Prostate gland (tissue), 2 donors: ENCODE measurements around the gene IL18RAP. TPM values are rescaled to one million over a fixed set of nuclear protein-coding genes. Genes with fewer than 3 reads are reported as not detected.

ENCODE experiments used
- DNase-seq: peaks from one replicate; pipeline ENCODE4 v3.0.0-alpha.2; 2019; ENCODE audit warnings: low spot score
- H3K27ac ChIP-seq, 2 donors: fragments of 200-600 bp; sonication (generic); 2 replicates each; pipeline ENCODE4 v1.5.1; 2017 to 2019
- H3K27me3 ChIP-seq: fragments of 200-600 bp; sonication (generic); replicated peaks from 2 replicates; pipeline ENCODE4 v1.5.1; 2019; ENCODE audit not compliant: insufficient read depth
- H3K36me3 ChIP-seq, 2 donors: fragments of 200-600 bp; sonication (generic); 1 replicate in 1 of 2; 2 replicates in 1 of 2; pipeline versions ENCODE4 v1.5.1 to v1.8.1; 2017 to 2019
- H3K4me1 ChIP-seq: fragments of 200-600 bp; sonication (generic); replicated peaks from 2 replicates; pipeline ENCODE4 v1.5.1; 2019
- H3K4me3 ChIP-seq, 2 donors: fragments of 200-600 bp; sonication (generic); 2 replicates each; pipeline ENCODE4 v1.5.1; 2017 to 2019
- H3K9me3 ChIP-seq: fragments of 200-600 bp; sonication (generic); 2 replicates; pipeline ENCODE4 v1.5.1; 2017
- POLR2A ChIP-seq: fragments of 450-650 bp; IDR thresholded peaks from one replicate; pipeline ENCODE4 v1.6.1; 2016; ENCODE audit warnings: antibody characterized with exemption, mild to moderate bottlenecking
- POLR2AphosphoS5 ChIP-seq: sonication (generic); formaldehyde crosslinking; IDR thresholded peaks from one replicate; pipeline ENCODE4 v1.6.1; 2017; ENCODE audit warnings: antibody characterized with exemption
- WGBS: methylation state at CpG from one replicate; pipeline ENCODE4 v1.1.5; 2018; 5-methylcytosine and 5-hydroxymethylcytosine counted together
- intact Hi-C: fragments of 100-400 bp; cut with DNase I; formaldehyde crosslinking; loops from one replicate; pipeline ENCODE4 v1.14.2; 2022
- total RNA-seq, 2 donors: library from RNA; depleted of rRNA; stranded (reverse); fragments of >200 nt; gene quantifications; one replicate each; pipeline ENCODE4 v1.1.0, GENCODE V29; 2016
- TF ChIP-seq, protein P1 (sequence below), 4 experiments: fragments of 200-600 bp in 2 of 4; fragments of 450-650 bp in 2 of 4; sonication (generic) in 2 of 4; IDR thresholded peaks; 1 replicate in 3 of 4; 2 replicates in 1 of 4; pipeline ENCODE4 v1.5.1; 2016 to 2019; ENCODE audit warnings: antibody characterized with exemption in 4 of 4, mild to moderate bottlenecking in 2 of 4, moderate library complexity in 2 of 4

The IL18RAP gene
- total RNA-seq, 2 donors from 2014 or later, result 0.14 TPM; not detected in 1

DNA sequence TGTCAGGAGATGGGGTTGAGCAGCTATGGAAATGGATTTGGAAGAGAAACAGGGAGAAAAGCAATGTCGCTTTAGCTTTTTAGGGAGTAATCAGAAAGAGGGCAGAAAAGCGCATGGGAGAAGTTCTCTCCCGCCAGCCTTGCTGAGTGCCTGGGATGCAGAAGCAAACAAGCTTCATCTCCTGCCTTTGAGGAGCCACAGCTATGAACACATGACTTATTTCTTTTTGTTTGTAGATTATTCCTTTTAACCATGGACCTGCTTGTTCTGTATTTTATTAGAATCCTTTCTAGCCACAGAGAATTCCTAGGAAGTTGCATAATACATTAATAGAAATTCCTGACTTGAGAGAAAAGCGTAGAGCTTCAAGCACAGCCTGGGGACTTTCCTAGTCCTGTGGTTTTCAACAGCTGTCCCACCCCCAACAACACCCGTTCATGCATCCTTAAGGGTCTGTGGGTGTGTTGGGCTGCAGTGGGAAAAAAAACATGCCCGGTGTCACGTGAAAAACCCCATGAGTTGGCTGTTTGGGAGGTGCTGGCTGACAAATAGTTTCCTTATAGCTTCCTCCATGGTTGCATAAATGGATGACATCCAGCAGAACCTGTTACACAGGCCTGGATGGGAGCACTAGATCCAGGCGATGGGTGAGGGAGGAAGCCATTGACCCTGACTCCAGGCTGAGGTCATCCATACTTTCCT lies 65.0 kb downstream of the IL18RAP start:
- 40% methylated on average over 8 of the region's 8 CpGs for WGBS
- intact Hi-C loops, result no loop called here
- DNase-seq, result no peak
- Histone ChIP-seq H3K4me3 (no peak overlapping the region), H3K27me3 (no peaks in the 10 kb centered on the region), H3K9me3 (no peaks in the 10 kb centered on the region), H3K27ac (no peak overlapping the region), H3K4me1 (no peaks in the 10 kb centered on the region), H3K36me3 (no peaks in the 10 kb centered on the region)
- TF ChIP-seq POLR2AphosphoS5 (no peak), POLR2A (no peak)
- TF ChIP-seq, protein P1, sequence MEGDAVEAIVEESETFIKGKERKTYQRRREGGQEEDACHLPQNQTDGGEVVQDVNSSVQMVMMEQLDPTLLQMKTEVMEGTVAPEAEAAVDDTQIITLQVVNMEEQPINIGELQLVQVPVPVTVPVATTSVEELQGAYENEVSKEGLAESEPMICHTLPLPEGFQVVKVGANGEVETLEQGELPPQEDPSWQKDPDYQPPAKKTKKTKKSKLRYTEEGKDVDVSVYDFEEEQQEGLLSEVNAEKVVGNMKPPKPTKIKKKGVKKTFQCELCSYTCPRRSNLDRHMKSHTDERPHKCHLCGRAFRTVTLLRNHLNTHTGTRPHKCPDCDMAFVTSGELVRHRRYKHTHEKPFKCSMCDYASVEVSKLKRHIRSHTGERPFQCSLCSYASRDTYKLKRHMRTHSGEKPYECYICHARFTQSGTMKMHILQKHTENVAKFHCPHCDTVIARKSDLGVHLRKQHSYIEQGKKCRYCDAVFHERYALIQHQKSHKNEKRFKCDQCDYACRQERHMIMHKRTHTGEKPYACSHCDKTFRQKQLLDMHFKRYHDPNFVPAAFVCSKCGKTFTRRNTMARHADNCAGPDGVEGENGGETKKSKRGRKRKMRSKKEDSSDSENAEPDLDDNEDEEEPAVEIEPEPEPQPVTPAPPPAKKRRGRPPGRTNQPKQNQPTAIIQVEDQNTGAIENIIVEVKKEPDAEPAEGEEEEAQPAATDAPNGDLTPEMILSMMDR (IDR thresholded peaks at IDR 0.05), result no peak

DNA sequence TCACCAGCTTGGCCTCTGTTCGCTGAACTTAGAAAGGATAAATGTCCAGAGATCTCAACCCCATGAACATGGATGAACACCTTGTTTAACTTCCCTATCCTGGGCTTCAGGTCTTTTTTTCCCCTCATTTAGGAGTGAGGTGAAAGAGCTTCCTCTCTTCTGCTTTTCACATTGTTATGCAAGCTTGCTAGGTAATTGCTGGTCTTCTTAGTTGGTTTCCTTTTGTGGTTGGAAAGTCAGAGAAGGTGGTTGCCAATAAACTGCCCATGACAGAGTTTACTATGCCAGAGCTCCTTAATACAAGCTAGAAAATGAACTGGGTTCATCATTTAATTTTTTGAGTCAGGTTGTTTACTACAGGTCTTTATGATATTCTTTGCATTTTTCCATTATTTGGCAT lies 66.7 kb downstream of the IL18RAP start:
- TF ChIP-seq POLR2AphosphoS5 (no peak), POLR2A (no peak)
- TF ChIP-seq, protein P1 (IDR thresholded peaks at IDR 0.05), result no peak
- Histone ChIP-seq H3K9me3 (no peaks in the 10 kb centered on the region), H3K4me1 (no peaks in the 10 kb centered on the region), H3K36me3 (no peaks in the 10 kb centered on the region), H3K27ac (no peak overlapping the region), H3K27me3 (no peaks in the 10 kb centered on the region), H3K4me3 (no peak overlapping the region)
- DNase-seq, result no peak
- intact Hi-C loops, result no loop called here
- WGBS, result 89% methylated on average over 1 of the region's 1 CpG

DNA sequence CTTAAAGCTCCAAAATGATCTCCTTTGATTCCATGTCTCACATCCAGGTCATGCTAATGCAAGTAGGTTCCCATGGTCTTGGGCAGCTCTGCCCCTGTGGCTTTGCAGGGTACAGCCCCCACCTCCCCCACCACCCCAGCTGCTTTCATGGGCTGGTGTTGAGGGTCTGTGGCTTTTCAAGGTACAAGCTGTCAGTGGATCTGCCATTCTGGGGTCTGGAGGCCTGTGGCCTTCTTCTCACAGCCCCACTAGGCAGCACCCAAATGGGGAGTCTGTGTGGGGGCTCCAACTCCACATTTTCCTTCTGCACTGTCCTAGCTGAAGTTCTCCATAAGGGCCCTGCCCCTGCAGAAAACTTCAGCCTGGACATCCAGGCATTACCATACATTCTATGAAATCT lies 69.0 kb downstream of the IL18RAP start:
- intact Hi-C loops, result no loop called here
- no peak for DNase-seq

DNA sequence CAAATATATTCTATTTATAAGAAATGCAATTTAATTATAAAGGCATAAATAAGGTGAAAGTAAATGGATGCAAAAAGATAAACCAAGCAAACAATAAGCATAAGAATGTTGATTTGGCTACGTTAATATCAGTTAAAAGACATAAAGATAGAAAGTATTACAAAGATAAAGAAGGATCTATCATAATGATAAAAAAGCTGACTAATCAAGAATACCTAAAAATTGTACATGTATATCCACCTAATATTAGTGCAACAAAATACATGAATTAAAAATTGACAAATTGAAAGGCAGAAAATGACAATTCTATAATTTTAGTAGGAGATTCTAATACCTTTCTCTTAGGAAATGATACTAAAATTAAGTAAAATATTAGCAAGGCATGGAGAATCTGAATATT lies 71.6 kb downstream of the IL18RAP start:
- TF ChIP-seq POLR2AphosphoS5 (no peak), POLR2A (no peak)
- Histone ChIP-seq H3K36me3 (no peaks in the 10 kb centered on the region), H3K4me1 (no peaks in the 10 kb centered on the region), H3K9me3 (no peaks in the 10 kb centered on the region), H3K27ac (no peak overlapping the region), H3K4me3 (no peak overlapping the region), H3K27me3 (no peaks in the 10 kb centered on the region)
- intact Hi-C loops, result no loop called here
- WGBS, result 94% methylated on average over 1 of the region's 1 CpG
- no peak for DNase-seq

More for the DNA sequence above, 69.0 kb downstream of the IL18RAP start:
- Histone ChIP-seq H3K4me1 (no peaks in the 10 kb centered on the region), H3K9me3 (no peaks in the 10 kb centered on the region), H3K36me3 (no peaks in the 10 kb centered on the region), H3K4me3 (no peak overlapping the region), H3K27me3 (no peaks in the 10 kb centered on the region), H3K27ac (no peak overlapping the region)
- TF ChIP-seq POLR2AphosphoS5 (no peak), POLR2A (no peak)
- TF ChIP-seq, protein P1 (IDR thresholded peaks at IDR 0.05), result no peak

DNA sequence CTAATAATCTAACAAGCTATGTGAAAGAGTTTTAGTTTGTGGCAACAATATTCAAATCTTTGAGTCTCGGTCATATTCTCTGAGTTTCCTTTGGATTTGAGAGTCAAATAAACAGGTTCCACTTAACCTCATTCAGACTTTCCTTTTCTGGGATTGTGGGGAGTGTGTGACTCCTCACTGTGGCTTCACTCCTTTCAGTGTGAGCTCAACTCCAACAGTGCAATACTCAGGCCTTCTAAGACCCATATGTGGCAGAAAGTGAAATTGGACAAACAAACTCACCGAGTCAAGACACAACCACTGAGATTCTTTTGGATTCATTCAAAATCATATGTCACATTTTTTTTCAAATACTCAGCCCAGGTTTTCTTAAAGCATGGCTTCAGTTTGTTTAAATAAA lies 75.5 kb downstream of the IL18RAP start:
- TF ChIP-seq, protein P1 (IDR thresholded peaks at IDR 0.05), result no peak
- no peak for TF ChIP-seq POLR2AphosphoS5
- no peak for TF ChIP-seq POLR2A
- intact Hi-C loops, result no loop called here
- Histone ChIP-seq H3K4me3 (no peak overlapping the region), H3K36me3 (no peaks in the 10 kb centered on the region), H3K27me3 (no peaks in the 10 kb centered on the region), H3K9me3 (no peaks in the 10 kb centered on the region), H3K4me1 (no peaks in the 10 kb centered on the region), H3K27ac (no peak overlapping the region)
- 91% methylated on average over 2 of the region's 2 CpGs for WGBS
- DNase-seq, result no peak
